ENCODE results near the gene CACNB1. TPM values are rescaled to one million over a fixed set of nuclear protein-coding genes. Genes with fewer than 3 reads are reported as not detected.

Gene CACNB1
- 4.9 to 6.3 TPM (median 5.2 TPM) in 5 replicates for total RNA-seq (2022; extraction: Qiagen RNA extraction; ENCODE audit: low read depth)

GRCh38 chr17:39197380-39198185 is at the start of gene CACNB1:
TSS of gene CACNB1 (minus strand) at chr17:39197669. CDS start at chr17:39197495, 174 bp downstream.

DNA sequence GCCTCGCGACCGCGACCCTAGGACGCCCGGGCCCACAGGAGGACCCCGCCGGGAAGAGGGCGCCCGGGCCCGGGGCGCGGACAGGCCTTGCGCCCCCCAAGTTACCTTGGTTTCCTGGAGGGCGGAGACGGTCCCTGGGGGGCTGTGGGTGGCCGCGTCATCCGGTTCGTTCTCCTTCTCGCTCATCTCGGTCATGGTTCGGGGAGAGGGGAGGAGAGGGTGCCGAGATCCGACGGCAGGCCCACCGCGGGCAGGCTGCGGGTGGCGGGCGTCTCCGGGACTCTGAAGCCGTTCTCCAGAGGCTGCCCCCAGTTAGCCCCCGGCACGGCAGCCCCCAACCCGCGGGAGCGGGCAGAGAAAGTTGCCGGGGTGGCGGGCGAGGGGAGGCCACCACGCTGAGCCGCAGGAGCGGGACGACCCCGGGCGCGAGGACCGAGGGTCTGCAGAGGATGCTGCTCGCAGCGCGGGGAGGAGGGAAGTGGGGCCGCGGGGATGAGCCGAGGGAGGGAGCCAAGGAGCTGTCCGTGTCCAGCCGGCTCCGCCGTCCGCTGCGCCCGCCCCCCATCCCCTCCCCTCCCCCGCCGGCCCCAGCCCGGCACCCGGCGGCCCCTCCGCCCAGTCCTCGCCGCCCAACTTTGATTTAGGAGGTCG is 28.0 kb upstream of the CACNB1 start, which contains the start of gene STAC2:
Gene STAC2, minus strand, starts transcription at position 638 of the 651 bp plus-strand sequence. Its CDS starts 443 bp downstream, at position 195.

DNA sequence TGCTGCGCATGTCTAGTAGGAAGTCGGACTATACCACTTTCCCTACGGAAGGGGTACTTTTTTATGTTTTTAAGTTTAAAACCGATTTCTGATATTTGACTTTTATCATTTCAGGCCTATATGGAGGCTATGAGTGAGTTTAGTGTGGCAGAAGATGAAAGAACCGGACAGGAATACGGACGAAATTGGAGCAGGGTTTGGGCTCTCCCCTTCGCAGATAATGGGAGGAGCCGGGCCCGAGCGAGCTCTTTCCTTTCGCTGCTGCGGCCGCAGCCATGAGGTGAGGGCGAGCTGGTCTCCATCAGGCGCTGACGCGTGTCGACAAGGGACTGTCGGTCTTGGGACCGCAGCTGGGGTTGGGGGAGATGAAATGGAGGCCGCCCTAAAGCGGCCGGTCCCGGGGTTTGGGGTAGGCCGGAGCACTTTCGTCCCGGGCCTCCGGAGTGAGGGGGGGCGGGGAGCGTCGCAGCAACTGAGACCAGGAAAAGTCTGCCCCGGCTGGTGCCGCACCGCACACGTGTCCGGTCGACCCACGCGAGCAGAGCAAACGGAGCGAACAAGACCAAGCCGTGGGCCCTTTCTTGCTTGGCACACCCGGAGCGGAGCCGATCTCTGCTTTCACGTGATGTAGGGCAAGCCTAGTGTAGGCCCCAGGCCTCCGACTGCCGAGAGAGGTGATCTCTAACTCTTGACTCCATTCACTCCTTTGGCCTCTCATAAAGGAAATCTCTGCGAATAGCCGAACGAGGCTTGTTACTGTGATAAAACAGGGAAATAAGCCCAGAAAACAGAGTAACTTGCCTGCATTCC is 2.8 kb upstream of the CACNB1 start, which contains the start of gene RPL19:
Gene RPL19, plus strand, starts transcription at position 214 of the 810 bp plus-strand sequence. Its CDS starts 62 bp downstream, at position 276.

GRCh38 chr17:39165841-39166349 is 31.6 kb downstream of the CACNB1 start, which contains the start of gene ARL5C:
TSS of gene ARL5C (minus strand) at chr17:39166161. CDS start at chr17:39165760, 401 bp downstream.

DNA sequence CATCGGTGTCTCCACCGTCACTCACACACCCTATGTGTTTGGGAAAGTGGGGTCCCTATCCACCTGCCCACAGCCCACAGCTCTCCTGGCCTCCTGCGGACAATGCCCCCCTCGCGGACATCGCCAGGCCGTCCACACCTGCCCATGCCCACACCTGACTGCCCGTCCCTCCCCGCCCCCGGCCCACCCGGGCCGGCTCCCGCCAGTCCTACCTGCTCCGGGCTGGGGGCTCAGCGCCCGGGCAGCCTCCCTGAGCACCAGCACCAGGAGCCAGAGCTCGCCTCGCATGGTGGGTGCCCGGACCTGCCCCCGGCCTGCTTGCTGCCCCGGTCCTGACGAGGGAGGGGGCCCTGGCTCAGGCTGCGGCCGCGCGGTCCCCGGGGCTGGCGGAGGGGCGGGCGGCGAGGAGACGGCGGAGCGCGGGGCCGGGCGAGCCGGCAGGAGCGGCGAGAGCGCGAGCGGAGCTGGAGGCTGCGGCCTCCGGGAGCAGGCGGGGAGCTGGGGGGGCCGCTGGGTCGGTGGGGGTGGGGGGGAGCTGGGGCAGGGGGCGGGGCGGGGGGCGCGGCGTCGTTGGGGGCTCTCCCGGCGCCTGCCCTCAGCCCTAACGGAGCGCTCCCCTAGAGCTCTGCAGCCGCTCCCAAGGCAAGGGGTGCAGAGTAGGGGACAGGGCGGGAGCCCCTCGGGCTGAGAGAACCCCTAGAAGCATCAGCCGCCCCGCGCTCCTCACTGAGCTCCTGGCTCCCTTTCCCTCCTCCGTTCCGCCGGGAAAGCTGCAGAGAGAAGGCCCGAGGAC is 46.1 kb downstream of the CACNB1 start, which contains the start of gene PLXDC1:
Gene PLXDC1, minus strand, starts transcription at position 488 of the 793 bp plus-strand sequence. Its CDS starts 200 bp downstream, at position 288.

Other genes with a start within 250 kb of the CACNB1 start
- gene FBXO47, start 230.3 kb downstream of the CACNB1 start, total RNA-seq (2022; extraction: Qiagen RNA extraction; ENCODE audit: low read depth), result not detected in 5 replicates
- gene PLXDC1, start 46.0 kb downstream of the CACNB1 start, total RNA-seq (2022; extraction: Qiagen RNA extraction; ENCODE audit: low read depth), result 0.13 to 0.20 TPM (median 0.15 TPM) in 5 replicates
- not detected in 5 replicates for gene ARL5C, start 31.5 kb downstream of the CACNB1 start, total RNA-seq (2022; extraction: Qiagen RNA extraction; ENCODE audit: low read depth)
- gene RPL19, start 2.6 kb upstream of the CACNB1 start, total RNA-seq (2022; extraction: Qiagen RNA extraction; ENCODE audit: low read depth), result 3,811 to 4,308 TPM (median 4,036 TPM) in 5 replicates
- gene STAC2, start 28.3 kb upstream of the CACNB1 start, total RNA-seq (2022; extraction: Qiagen RNA extraction; ENCODE audit: low read depth), result 0.13 to 0.17 TPM (median 0.14 TPM) in 5 replicates
- 7.5 to 9.4 TPM (median 8.7 TPM) in 5 replicates for gene FBXL20, start 204.0 kb upstream of the CACNB1 start, total RNA-seq (2022; extraction: Qiagen RNA extraction; ENCODE audit: low read depth)

All from A549 treated with CpdA at 1 μM for 4 hours (cell line).